ENCODE measurements around the gene CNRIP1. TPM values are rescaled to one million over a fixed set of nuclear protein-coding genes. Genes with fewer than 3 reads are reported as not detected.

Gene CNRIP1
- polyA plus RNA-seq, 2 of the 4 experiments (the other 2 are of a cell fraction): 0.93 to 2.9 TPM

- WGBS (ENCODE audit: missing lambda C conversion rate): 51% methylated on average over 10 of the region's 10 CpGs
- no peak for DNase-seq (ENCODE audit: low read depth in 1 of 2, low spot score in 1 of 2)
- H3K27ac ChIP-seq: no peak overlapping the region
- no peak overlapping the region for H3K4me2 ChIP-seq
- CTCF ChIA-PET: interaction anchor here (1.1 to 9.3 kb wide), 4 partner anchors 154 to 638 kb away, joined by 3 to 82 read pairs (median 4); no protein-coding TSS in a partner anchor
- TF ChIP-seq EP300 (IDR thresholded peaks at IDR 0.05) (no peak), MAFK (IDR thresholded peaks at IDR 0.05; ENCODE audit: partially characterized antibody) (peak; percentile 97)
- H3K9me3 ChIP-seq: no peaks in the 10 kb centered on the region
- no peak overlapping the region for H3K4me3 ChIP-seq
- H3K4me1 ChIP-seq: no peaks in the 10 kb centered on the region
- FAIRE-seq: no peak
- POLR2A ChIA-PET: no interaction called here
- no peak for ATAC-seq
Observed at GRCh38 chr2:68287580-68288441, 31.9 kb downstream of the CNRIP1 start.

DNA sequence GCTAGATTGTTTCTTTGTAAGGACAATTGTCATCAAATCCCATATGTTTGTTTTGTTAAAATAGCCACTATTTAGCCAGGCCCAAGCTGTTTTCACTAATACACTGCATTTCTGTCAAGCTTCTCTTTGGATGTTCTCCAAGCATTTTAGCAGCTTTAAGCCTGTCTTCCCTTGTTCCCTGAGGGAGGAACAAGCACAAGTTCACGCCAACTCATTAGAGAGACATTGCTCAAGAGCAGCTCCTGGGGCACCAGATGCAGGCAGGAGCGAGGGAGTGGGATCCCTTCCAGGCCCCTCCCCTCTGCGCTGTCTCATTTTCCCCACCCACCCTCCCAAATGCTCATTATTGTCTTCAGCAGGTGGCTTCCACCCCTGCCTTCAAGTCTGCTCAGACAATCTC, 34.9 kb downstream of the CNRIP1 start:
- Histone ChIP-seq H3K4me2 (no peak overlapping the region), H3K27ac (no peak overlapping the region), H3K4me3 (no peak overlapping the region), H3K4me1 (0 out of 3 replicates have a peak, but pooled peaks cover 3% of the 10 kb centered on the region), H3K9me3 (no peaks in the 10 kb centered on the region)
- TF ChIP-seq RNF2 (IDR thresholded peaks at IDR 0.05; ENCODE audit: borderline replicate concordance, low read depth): no peak
- POLR2A ChIA-PET: interaction anchor here (0.6 kb wide), 1 partner anchor 17 kb away, joined by 3 read pairs; no protein-coding TSS in a partner anchor
- DNase-seq (ENCODE audit: low read depth in 1 of 2, low spot score in 1 of 2): no peak
- no peak for ATAC-seq
- CTCF ChIA-PET: interaction anchor here (0.6 to 6.0 kb wide), 5 partner anchors 8 to 1219 kb away, joined by 3 to 108 read pairs (median 10); no protein-coding TSS in a partner anchor
- no peak for FAIRE-seq
- WGBS (ENCODE audit: missing lambda C conversion rate): 46% methylated on average over 3 of the region's 3 CpGs

GRCh38 chr2:68283419-68283812, 36.3 kb downstream of the CNRIP1 start:
- ATAC-seq: peak in 1 of 2 experiments; percentile 20; a peak in 1 of 6 replicates
- no peak overlapping the region for H3K4me2 ChIP-seq
- no peak for DNase-seq (ENCODE audit: low read depth in 1 of 2, low spot score in 1 of 2)
- POLR2A ChIA-PET: interaction anchor here (1.6 kb wide), 1 partner anchor 31 kb away, joined by 8 read pairs; the partner anchor contains the start of gene PPP3R1
- TF ChIP-seq ZC3H11A (IDR thresholded peaks at IDR 0.05) (no peak), CEBPB (IDR thresholded peaks at IDR 0.05) (no peak), CBX8 (IDR thresholded peaks at IDR 0.05) (no peak), PHF8 (IDR thresholded peaks at IDR 0.05; ENCODE audit: borderline replicate concordance, low read depth) (no peak), HEYL (CRISPR knock-in tag; IDR thresholded peaks at IDR 0.05) (no peak), KDM5A (IDR thresholded peaks at IDR 0.05) (no peak), E2F6 (IDR thresholded peaks at IDR 0.05; ENCODE audit: borderline replicate concordance, low read depth) (no peak), KDM1A (IDR thresholded peaks at IDR 0.05; ENCODE audit: low read depth) (no peak)
- TF ChIP-seq, protein P1, sequence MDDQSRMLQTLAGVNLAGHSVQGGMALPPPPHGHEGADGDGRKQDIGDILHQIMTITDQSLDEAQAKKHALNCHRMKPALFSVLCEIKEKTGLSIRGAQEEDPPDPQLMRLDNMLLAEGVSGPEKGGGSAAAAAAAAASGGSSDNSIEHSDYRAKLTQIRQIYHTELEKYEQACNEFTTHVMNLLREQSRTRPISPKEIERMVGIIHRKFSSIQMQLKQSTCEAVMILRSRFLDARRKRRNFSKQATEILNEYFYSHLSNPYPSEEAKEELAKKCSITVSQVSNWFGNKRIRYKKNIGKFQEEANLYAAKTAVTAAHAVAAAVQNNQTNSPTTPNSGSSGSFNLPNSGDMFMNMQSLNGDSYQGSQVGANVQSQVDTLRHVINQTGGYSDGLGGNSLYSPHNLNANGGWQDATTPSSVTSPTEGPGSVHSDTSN (IDR thresholded peaks at IDR 0.05): no peak
- TF ChIP-seq, protein P2, sequence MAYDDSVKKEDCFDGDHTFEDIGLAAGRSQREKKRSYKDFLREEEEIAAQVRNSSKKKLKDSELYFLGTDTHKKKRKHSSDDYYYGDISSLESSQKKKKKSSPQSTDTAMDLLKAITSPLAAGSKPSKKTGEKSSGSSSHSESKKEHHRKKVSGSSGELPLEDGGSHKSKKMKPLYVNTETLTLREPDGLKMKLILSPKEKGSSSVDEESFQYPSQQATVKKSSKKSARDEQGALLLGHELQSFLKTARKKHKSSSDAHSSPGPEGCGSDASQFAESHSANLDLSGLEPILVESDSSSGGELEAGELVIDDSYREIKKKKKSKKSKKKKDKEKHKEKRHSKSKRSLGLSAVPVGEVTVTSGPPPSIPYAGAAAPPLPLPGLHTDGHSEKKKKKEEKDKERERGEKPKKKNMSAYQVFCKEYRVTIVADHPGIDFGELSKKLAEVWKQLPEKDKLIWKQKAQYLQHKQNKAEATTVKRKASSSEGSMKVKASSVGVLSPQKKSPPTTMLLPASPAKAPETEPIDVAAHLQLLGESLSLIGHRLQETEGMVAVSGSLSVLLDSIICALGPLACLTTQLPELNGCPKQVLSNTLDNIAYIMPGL (CRISPR knock-in tag; IDR thresholded peaks at IDR 0.05; ENCODE audit: borderline replicate concordance): no peak
- 0 out of 3 replicates have a peak, but pooled peaks cover 3% of the 10 kb centered on the region for H3K4me1 ChIP-seq
- no peak overlapping the region for H3K4me3 ChIP-seq
- CTCF ChIA-PET: interaction anchor here (0.9 to 6.0 kb wide), 25 partner anchors 9 to 170 kb away, joined by 3 to 108 read pairs (median 6); partner anchors contain the start of gene PPP3R1
- H3K27ac ChIP-seq: no peak overlapping the region
- FAIRE-seq: no peak
- 84% methylated on average over 1 of the region's 1 CpG for WGBS (ENCODE audit: missing lambda C conversion rate)
- H3K9me3 ChIP-seq: no peaks in the 10 kb centered on the region

Measured in A549 (cell line).